ENCODE data around the gene PDE8B. TPM values are rescaled to one million over a fixed set of nuclear protein-coding genes. Genes with fewer than 3 reads are reported as not detected.

PDE8B gene
- total RNA-seq, 1 donor from 2014 or later, result 2.0 TPM

GRCh38 chr5:77280036-77280435, 69.6 kb downstream of the PDE8B start:
- no peak overlapping the region for H3K27ac Mint-ChIP-seq (ENCODE audit: unreplicated experiment)
- H3K36me3 Mint-ChIP-seq (ENCODE audit: unreplicated experiment), result no peaks in the 10 kb centered on the region
- H3K4me3 Mint-ChIP-seq (ENCODE audit: unreplicated experiment), result no peak overlapping the region
- H3K9me3 Mint-ChIP-seq (ENCODE audit: unreplicated experiment), result no peaks in the 10 kb centered on the region
- no peak for TF ChIP-seq CTCF (IDR thresholded peaks at IDR 0.05)
- H3K27me3 Mint-ChIP-seq (ENCODE audit: unreplicated experiment), result peaks cover 2% of the 10 kb centered on the region
- H3K4me1 Mint-ChIP-seq (ENCODE audit: unreplicated experiment), result peaks cover 9% of the 10 kb centered on the region
- DNase-seq (ENCODE audit: extremely low spot score, unreplicated experiment), result no peak

GRCh38 chr5:77281969-77282336, 71.5 kb downstream of the PDE8B start:
- Mint-ChIP-seq H3K4me3 (ENCODE audit: unreplicated experiment) (no peak overlapping the region), H3K27me3 (ENCODE audit: unreplicated experiment) (peaks cover 9% of the 10 kb centered on the region), H3K36me3 (ENCODE audit: unreplicated experiment) (no peaks in the 10 kb centered on the region), H3K9me3 (ENCODE audit: unreplicated experiment) (no peaks in the 10 kb centered on the region), H3K4me1 (ENCODE audit: unreplicated experiment) (peaks cover 9% of the 10 kb centered on the region), H3K27ac (ENCODE audit: unreplicated experiment) (no peak overlapping the region)
- no peak for TF ChIP-seq CTCF (IDR thresholded peaks at IDR 0.05)
- no peak for DNase-seq (ENCODE audit: extremely low spot score, unreplicated experiment)

- H3K36me3 Mint-ChIP-seq (ENCODE audit: unreplicated experiment), result no peaks in the 10 kb centered on the region
- peak overlapping the region; percentile 43 for H3K27ac Mint-ChIP-seq (ENCODE audit: unreplicated experiment)
- H3K27me3 Mint-ChIP-seq (ENCODE audit: unreplicated experiment), result peaks cover 9% of the 10 kb centered on the region
- H3K4me3 Mint-ChIP-seq (ENCODE audit: unreplicated experiment), result no peak overlapping the region
- no peak for DNase-seq (ENCODE audit: extremely low spot score, unreplicated experiment)
- peak; percentile 28 for TF ChIP-seq CTCF (IDR thresholded peaks at IDR 0.05)
- H3K4me1 Mint-ChIP-seq (ENCODE audit: unreplicated experiment), result peaks cover 9% of the 10 kb centered on the region
- H3K9me3 Mint-ChIP-seq (ENCODE audit: unreplicated experiment), result no peaks in the 10 kb centered on the region
These were observed 72.0 kb downstream of the PDE8B start for GRCh38 chr5:77282337-77283027.

- no peaks in the 10 kb centered on the region for H3K36me3 Mint-ChIP-seq (ENCODE audit: unreplicated experiment)
- no peak overlapping the region for H3K4me3 Mint-ChIP-seq (ENCODE audit: unreplicated experiment)
- no peaks in the 10 kb centered on the region for H3K9me3 Mint-ChIP-seq (ENCODE audit: unreplicated experiment)
- no peak for TF ChIP-seq CTCF (IDR thresholded peaks at IDR 0.05)
- H3K4me1 Mint-ChIP-seq (ENCODE audit: unreplicated experiment), result peaks cover 9% of the 10 kb centered on the region
- DNase-seq (ENCODE audit: extremely low spot score, unreplicated experiment), result no peak
- H3K27me3 Mint-ChIP-seq (ENCODE audit: unreplicated experiment), result peaks cover 9% of the 10 kb centered on the region
- H3K27ac Mint-ChIP-seq (ENCODE audit: unreplicated experiment), result no peak overlapping the region
These were observed 74.9 kb downstream of the PDE8B start for GRCh38 chr5:77285251-77285841.

- no peaks in the 10 kb centered on the region for H3K9me3 Mint-ChIP-seq (ENCODE audit: unreplicated experiment)
- no peaks in the 10 kb centered on the region for H3K27me3 Mint-ChIP-seq (ENCODE audit: unreplicated experiment)
- H3K36me3 Mint-ChIP-seq (ENCODE audit: unreplicated experiment), result no peaks in the 10 kb centered on the region
- no peak overlapping the region for H3K4me3 Mint-ChIP-seq (ENCODE audit: unreplicated experiment)
- H3K4me1 Mint-ChIP-seq (ENCODE audit: unreplicated experiment), result peaks cover 23% of the 10 kb centered on the region
- no peak for TF ChIP-seq CTCF (IDR thresholded peaks at IDR 0.05)
- DNase-seq (ENCODE audit: extremely low spot score, unreplicated experiment), result no peak
- peak overlapping the region; percentile 72 for H3K27ac Mint-ChIP-seq (ENCODE audit: unreplicated experiment)
These were observed 81.7 kb downstream of the PDE8B start for GRCh38 chr5:77292026-77292757.

Measured in osteocyte (in vitro differentiated cells).